Measurements from ENCODE around the gene CAVIN3.

Gene CAVIN3

DNA sequence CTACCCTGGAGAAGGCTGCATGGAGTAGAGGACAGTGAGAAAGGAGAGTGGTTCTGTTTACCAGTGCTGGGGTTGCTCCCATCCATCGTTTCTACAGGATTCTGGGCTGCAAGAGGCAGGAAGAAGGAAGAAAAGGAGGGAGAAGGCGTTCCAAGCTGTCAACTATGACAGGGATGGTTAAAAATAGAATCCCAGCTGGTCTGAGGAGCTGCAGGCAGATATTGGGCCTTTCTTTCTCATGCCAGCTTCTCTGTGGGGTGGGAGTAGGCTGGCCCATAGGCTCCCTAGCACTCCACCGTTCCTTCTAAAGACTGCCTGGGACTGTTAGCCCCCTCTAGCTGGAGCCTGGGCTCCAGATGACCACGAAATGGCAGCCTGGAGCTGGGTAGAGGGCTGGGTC lies 47.1 kb downstream of the CAVIN3 start:
- no peak overlapping the region for H3K27ac Mint-ChIP-seq
- no peaks in the 10 kb centered on the region for H3K36me3 Mint-ChIP-seq (ENCODE audit: low read depth)
- H3K4me1 Mint-ChIP-seq = no peaks in the 10 kb centered on the region
- TF ChIP-seq, protein P1, sequence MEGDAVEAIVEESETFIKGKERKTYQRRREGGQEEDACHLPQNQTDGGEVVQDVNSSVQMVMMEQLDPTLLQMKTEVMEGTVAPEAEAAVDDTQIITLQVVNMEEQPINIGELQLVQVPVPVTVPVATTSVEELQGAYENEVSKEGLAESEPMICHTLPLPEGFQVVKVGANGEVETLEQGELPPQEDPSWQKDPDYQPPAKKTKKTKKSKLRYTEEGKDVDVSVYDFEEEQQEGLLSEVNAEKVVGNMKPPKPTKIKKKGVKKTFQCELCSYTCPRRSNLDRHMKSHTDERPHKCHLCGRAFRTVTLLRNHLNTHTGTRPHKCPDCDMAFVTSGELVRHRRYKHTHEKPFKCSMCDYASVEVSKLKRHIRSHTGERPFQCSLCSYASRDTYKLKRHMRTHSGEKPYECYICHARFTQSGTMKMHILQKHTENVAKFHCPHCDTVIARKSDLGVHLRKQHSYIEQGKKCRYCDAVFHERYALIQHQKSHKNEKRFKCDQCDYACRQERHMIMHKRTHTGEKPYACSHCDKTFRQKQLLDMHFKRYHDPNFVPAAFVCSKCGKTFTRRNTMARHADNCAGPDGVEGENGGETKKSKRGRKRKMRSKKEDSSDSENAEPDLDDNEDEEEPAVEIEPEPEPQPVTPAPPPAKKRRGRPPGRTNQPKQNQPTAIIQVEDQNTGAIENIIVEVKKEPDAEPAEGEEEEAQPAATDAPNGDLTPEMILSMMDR (IDR thresholded peaks at IDR 0.05; ENCODE audit: unreplicated experiment in 3 of 3) = no peak
- H3K4me3 Mint-ChIP-seq = no peak overlapping the region
- H3K9me3 Mint-ChIP-seq = peaks cover 8% of the 10 kb centered on the region
- no peaks in the 10 kb centered on the region for H3K27me3 Mint-ChIP-seq (ENCODE audit: low read depth)

GRCh38 chr11:6271598-6271997 lies 48.7 kb downstream of the CAVIN3 start:
- Mint-ChIP-seq H3K9me3 (peaks cover 4% of the 10 kb centered on the region), H3K4me3 (no peak overlapping the region), H3K27me3 (ENCODE audit: low read depth) (no peaks in the 10 kb centered on the region), H3K27ac (no peak overlapping the region), H3K4me1 (no peaks in the 10 kb centered on the region), H3K36me3 (ENCODE audit: low read depth) (no peaks in the 10 kb centered on the region)
- TF ChIP-seq, protein P1 (IDR thresholded peaks at IDR 0.05; ENCODE audit: unreplicated experiment in 3 of 3) = no peak

- no peaks in the 10 kb centered on the region for H3K36me3 Mint-ChIP-seq (ENCODE audit: low read depth)
- H3K4me3 Mint-ChIP-seq = no peak overlapping the region
- TF ChIP-seq, protein P1 (IDR thresholded peaks at IDR 0.05; ENCODE audit: unreplicated experiment in 3 of 3) = no peak
- no peak overlapping the region for H3K27ac Mint-ChIP-seq
- H3K9me3 Mint-ChIP-seq = peaks cover under 1% of the 10 kb centered on the region
- no peaks in the 10 kb centered on the region for H3K4me1 Mint-ChIP-seq
- peaks cover 5% of the 10 kb centered on the region for H3K27me3 Mint-ChIP-seq (ENCODE audit: low read depth)
Measured at GRCh38 chr11:6270584-6271246, 49.6 kb downstream of the CAVIN3 start.

DNA sequence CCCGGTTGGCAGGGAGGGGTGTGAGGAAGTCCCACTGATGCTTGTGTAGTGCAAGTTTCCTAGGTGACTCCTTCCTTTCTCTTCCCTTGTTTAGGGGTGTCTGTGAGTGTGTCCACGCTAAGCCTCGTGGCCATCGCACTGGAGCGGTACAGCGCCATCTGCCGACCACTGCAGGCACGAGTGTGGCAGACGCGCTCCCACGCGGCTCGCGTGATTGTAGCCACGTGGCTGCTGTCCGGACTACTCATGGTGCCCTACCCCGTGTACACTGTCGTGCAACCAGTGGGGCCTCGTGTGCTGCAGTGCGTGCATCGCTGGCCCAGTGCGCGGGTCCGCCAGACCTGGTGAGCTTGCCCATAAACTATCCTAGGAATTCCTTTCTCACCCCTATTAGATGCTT lies 50.3 kb downstream of the CAVIN3 start:
- Mint-ChIP-seq H3K4me3 (no peak overlapping the region), H3K9me3 (no peaks in the 10 kb centered on the region), H3K27ac (no peak overlapping the region), H3K4me1 (no peaks in the 10 kb centered on the region), H3K36me3 (ENCODE audit: low read depth) (no peaks in the 10 kb centered on the region), H3K27me3 (ENCODE audit: low read depth) (peaks cover 5% of the 10 kb centered on the region)
- TF ChIP-seq, protein P1 (IDR thresholded peaks at IDR 0.05; ENCODE audit: unreplicated experiment in 3 of 3) = no peak
